GM18502 (cell line): ENCODE measurements around the gene SMIM36.
A peak's percentile ranks its signal among the peaks of the same experiment; 100 is the strongest.
"Not testable (repeated sequence)": the region's sequence is repeated elsewhere in the genome, so short reads cannot be mapped to it uniquely, and the experiment has no call there.

Source experiments
- ATAC-seq: cut with Tn5 transposase; IDR thresholded peaks from one replicate; pipeline ENCODE4 v1.9.1; 2021; ENCODE audit warnings: mild to moderate bottlenecking; ENCODE audit not compliant: unreplicated experiment, poor library complexity

SMIM36 gene

DNA sequence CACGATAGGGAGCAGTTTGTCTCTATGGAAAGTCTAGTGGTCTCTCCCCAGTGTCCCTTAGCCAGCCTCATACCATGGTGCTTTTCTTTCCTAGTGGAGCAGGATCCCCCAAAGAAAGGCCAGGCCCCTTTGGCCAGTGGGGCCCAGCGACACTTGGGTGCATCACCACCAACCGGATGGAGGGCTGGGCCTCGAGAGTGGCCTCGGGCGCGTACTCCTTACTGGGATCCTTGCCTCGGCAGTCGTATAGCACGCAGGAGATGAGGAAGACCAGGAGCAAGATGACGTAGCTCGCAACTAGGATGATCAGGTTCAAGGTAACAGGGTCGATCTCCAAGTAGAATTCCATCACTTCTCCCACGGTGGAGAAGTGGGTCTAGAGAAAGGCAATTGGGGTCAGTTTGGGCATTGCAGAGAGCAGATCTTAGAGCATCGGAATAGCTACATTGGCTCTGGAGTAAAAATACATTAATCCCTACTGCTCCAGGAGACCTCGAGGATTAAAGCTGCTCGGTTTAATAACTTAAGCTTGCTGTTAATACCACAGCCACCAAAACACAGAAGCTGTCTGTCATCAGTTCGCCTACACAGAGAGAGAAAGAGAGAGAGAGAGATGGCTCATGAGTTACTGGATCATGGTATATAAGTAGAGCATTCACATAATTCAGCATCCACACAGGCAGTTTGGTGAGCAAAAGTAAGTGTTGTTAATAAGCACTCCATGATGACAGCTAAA is at the start of gene SMIM36:
Gene SMIM36 (minus strand): TSS at position 467 of the 736 bp plus-strand sequence.
- no peak for ATAC-seq

GRCh38 chr17:55555772-55556171 is 44.5 kb upstream of the SMIM36 start:
- no peak for ATAC-seq

DNA sequence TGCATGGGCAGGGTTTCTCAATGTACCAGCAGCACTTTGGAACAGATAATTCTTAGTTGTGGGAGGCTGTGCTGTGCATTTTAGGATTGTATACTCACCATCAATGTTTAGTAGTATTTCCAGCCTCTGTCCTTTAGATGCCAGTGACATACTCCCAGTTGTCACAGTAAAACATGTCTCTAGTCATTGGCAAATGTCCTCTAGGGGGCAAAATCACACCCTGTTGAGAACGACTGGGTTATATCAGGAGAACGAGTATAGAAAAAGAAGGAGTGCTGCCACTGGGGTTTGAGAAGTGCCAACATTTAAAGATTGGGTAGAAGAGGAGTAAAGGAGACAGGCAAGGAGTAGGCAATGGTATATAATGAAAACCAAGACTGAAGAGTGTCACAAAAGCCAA is 37.9 kb upstream of the SMIM36 start:
- ATAC-seq: no peak

GRCh38 chr17:55546991-55547664 is 35.9 kb upstream of the SMIM36 start:
- ATAC-seq: no peak

DNA sequence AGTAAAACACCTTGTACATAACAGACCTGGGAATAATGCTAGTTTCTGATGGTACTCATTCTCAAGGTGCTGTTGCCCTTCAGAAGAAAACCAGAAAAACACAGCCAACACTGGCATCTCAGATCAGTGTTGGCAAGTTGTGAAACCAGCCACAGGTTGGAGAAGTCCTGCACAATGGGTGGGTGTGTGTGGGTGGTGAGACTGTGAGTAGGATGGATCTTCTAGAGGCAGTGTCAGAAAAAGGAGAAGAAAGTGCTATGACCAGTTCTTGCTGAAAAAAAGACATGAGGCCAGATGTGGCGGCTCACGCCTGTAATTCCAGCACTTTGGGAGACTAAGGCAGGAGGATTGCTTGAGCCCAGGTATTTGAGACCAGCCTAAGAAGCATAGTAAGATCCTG is 35.2 kb upstream of the SMIM36 start:
- ATAC-seq: no peak

DNA sequence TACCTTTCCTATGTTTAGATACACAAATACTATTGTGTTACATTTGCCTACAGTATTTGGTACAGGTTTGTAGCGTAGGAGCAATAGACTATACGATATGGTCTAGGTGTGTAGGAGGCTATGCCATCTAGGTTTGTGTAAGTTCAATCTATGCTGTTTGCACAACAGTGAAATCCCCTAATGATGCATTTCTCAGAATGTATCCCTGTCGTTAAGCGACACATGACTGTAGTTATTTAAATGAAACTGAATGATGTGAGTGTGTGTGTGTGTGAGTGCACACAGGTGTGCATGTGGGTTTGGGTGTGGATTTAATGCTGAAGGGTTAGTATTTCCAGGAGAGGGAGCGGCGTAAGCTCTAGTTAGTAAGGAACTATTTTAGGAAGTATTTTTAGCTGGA is 34.6 kb upstream of the SMIM36 start:
- no peak for ATAC-seq

- ATAC-seq: no peak
These were observed 32.5 kb upstream of the SMIM36 start for GRCh38 chr17:55543709-55544108.

DNA sequence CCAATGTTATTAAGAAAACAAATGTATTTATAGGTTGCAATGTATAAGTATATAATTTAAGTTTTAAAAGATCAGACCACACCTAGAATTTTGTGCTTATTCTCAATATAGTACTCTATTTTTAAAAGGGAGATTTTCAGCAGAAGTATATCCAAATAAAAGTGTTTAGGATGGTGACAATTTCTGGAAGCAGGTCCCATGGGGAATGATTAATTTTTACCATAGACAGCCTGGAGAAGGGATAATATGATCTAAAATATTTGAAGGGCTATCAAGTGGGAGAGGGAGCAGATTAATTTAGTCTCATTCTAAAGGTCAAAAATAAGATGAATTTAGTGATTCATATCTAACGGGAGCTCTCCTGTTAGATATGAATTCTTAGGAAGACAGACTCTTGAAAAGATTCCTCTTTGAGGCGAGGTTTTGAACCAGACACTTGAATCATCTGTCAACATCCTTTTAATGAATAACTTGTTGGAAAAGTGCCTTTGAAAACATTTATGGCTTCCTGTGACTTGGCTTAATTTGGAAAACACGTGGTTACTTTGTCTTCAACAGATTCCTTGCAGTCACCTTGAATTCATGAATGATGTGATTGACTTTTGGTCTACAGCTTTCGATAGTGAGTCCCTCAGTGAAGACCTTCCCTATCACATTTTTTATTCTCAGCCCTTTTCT is 29.3 kb upstream of the SMIM36 start:
- no peak for ATAC-seq

GRCh38 chr17:55536205-55536604 is 25.0 kb upstream of the SMIM36 start:
- ATAC-seq: no peak

GRCh38 chr17:55533608-55534007 is 22.4 kb upstream of the SMIM36 start:
- ATAC-seq: no peak

DNA sequence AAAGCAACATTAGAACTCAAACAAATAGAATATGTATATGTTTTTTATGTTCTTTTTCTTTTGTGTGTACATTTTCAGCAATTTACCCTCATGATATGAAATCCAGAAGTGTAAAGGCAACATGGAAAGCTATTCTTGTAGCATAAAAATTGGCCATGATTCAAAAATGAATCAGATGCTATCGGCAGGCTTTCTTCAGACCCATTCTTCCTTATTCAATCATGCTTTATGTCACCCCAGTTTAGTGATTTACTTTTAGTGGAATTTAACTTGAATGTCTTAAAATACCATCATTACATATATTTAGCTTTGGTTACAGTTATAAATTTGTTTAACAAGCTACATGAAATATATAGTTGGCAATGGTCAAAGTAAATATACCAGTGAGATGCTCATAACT is 21.4 kb upstream of the SMIM36 start:
- no peak for ATAC-seq

- no peak for ATAC-seq
These were observed 19.9 kb upstream of the SMIM36 start for GRCh38 chr17:55531053-55531728.

- ATAC-seq: no peak
These were observed 18.8 kb upstream of the SMIM36 start for GRCh38 chr17:55530064-55530463.

GRCh38 chr17:55527540-55528118 is 16.4 kb upstream of the SMIM36 start:
- no peak for ATAC-seq

DNA sequence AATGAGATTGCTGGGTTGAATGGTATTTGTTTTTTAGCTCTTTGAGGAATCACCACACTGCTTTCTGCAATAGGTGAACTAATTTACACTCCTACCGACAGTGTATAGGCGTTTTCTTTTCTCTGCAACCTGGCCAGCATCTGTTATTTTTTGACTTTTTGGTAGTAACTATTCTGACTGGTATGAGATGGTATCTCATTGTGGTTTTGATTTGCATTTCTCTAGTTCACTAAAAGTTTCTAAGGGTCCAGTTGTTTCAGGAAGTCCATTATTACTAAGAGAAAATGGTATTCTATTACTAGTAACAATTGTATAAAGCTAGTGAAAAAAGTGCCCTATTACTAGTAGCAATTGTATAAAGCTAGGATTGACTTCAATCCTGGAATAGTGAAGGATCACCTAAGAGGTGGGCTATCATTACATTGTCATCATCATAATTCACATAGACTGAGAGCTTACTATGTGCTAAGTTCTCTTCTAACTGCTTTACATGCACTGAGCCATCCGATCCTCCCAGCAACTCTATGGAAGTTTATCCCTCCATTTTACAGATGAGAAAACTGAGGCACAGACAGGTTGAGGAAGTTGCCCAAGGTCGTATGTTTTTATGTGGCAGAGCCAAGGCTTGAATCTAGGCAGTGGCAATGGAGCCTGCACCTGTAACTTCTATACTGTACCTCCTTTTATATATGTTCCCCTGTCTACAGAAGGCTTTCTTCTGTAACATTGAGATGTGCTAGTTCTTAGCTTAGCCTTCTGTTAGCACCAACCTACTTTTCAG is 13.4 kb upstream of the SMIM36 start:
- peak; percentile 89 for ATAC-seq

- ATAC-seq: not testable (repeated sequence)
These were observed 11.8 kb upstream of the SMIM36 start for GRCh38 chr17:55523032-55523431.

DNA sequence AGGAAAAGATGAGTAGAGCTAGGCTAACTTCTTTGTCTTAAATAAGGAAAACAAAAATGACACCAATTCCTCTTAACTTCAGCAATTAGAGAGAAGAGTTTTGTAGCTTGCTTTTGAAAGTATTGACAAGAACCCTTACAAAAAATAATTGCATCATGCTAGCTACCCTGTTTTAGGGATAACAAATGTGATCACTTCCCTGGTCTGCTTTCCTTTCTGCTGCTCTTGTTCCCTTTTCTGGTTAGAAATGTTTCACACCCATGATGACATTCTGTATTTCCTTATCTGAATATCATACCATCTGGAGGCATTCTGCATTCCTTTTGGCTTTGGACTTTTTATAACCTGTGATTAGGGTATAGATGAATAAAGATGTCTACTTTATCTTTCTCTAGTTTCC is 9.9 kb upstream of the SMIM36 start:
- no peak for ATAC-seq

- no peak for ATAC-seq
These were observed 9.2 kb upstream of the SMIM36 start for GRCh38 chr17:55520402-55520801.

GRCh38 chr17:55518510-55518909 is 7.3 kb upstream of the SMIM36 start:
- no peak for ATAC-seq
